Smooth muscle cell (in vitro differentiated cells): ENCODE data around the gene SOST. TPM values are rescaled to one million over a fixed set of nuclear protein-coding genes. Genes with fewer than 3 reads are reported as not detected.

Experiments used
- DNase-seq: peaks from one replicate; lab custom pipeline; 2025; ENCODE audit not compliant: unreplicated experiment; lab: John Stamatoyannopoulos, UW
- H2AFZ ChIP-seq: fragments of 200-600 bp; sonication (generic); 2 replicates; pipeline ENCODE4 v1.6.0; 2016; ENCODE audit warnings: antibody characterized with exemption, low read depth, mild to moderate bottlenecking
- H3F3A ChIP-seq: fragments of 200-600 bp; sonication (generic); 2 replicates; pipeline ENCODE4 v1.6.0; 2017; ENCODE audit warnings: antibody characterized with exemption, low read depth
- H3K27ac ChIP-seq: fragments of 200-600 bp; sonication (generic); 2 replicates; pipeline ENCODE4 v1.5.1; 2016; ENCODE audit warnings: low read depth, mild to moderate bottlenecking
- H3K27me3 ChIP-seq: fragments of 200-600 bp; sonication (generic); 2 replicates; pipeline ENCODE4 v1.6.1; 2016; ENCODE audit warnings: low read depth, mild to moderate bottlenecking
- H3K36me3 ChIP-seq: fragments of 200-600 bp; sonication (generic); 2 replicates; pipeline ENCODE4 v1.5.1; 2016; ENCODE audit warnings: low read depth
- H3K4me1 ChIP-seq: fragments of 200-600 bp; sonication (generic); 2 replicates; pipeline ENCODE4 v1.5.1; 2016; ENCODE audit warnings: low read depth
- H3K4me2 ChIP-seq: fragments of 200-600 bp; sonication (generic); 2 replicates; pipeline ENCODE4 v1.6.0; 2016; ENCODE audit warnings: mild to moderate bottlenecking
- H3K4me3 ChIP-seq: fragments of 200-600 bp; sonication (generic); 2 replicates; pipeline ENCODE4 v1.5.1; 2016; ENCODE audit warnings: mild to moderate bottlenecking
- H3K79me2 ChIP-seq: fragments of 200-600 bp; sonication (generic); 2 replicates; pipeline ENCODE4 v1.6.0; 2016; ENCODE audit warnings: low read depth, mild to moderate bottlenecking
- H3K9ac ChIP-seq: fragments of 200-600 bp; sonication (generic); 2 replicates; pipeline ENCODE4 v1.6.0; 2016; ENCODE audit warnings: low read depth
- H3K9me3 ChIP-seq: fragments of 200-600 bp; sonication (generic); replicated peaks from 2 replicates; pipeline ENCODE4 v1.5.1; 2016; ENCODE audit warnings: low read depth
- H4K20me1 ChIP-seq: fragments of 200-600 bp; sonication (generic); 2 replicates; pipeline ENCODE4 v1.6.0; 2016; ENCODE audit warnings: low read depth
- WGBS: methylation state at CpG from one replicate; pipeline ENCODE4 v1.1.7; 2016; ENCODE audit warnings: low lambda C conversion rate; 5-methylcytosine and 5-hydroxymethylcytosine counted together
- polyA plus RNA-seq: library from polyadenylated mRNA; unstranded; fragments of >200 nt; fragmentation: Nextera tagmentation; extraction: Ambion mirVana; gene quantifications from 2 replicates; pipeline ENCODE4 v1.2.1, GENCODE V29; 2016
- total RNA-seq: library from RNA; depleted of rRNA; stranded (reverse); fragments of >200 nt; gene quantifications from 2 replicates; pipeline ENCODE4 v1.2.3, GENCODE V29; 2014
- TF ChIP-seq, protein P1 (sequence below): fragments of 200-600 bp; sonication (generic); IDR thresholded peaks from 2 replicates; pipeline ENCODE4 v1.5.1; 2017; ENCODE audit warnings: borderline replicate concordance, mild to moderate bottlenecking, antibody characterized with exemption; ENCODE audit not compliant: insufficient read depth, poor library complexity, severe bottlenecking

SOST gene
- total and polyA plus RNA-seq, 2 experiments from 2014 or later = not detected

- Histone ChIP-seq H3K27ac (peak overlapping the region; percentile 80), H3K9ac (peak overlapping the region; percentile 14), H4K20me1 (no peaks in the 10 kb centered on the region), H3K9me3 (no peaks in the 10 kb centered on the region), H3K36me3 (no peaks in the 10 kb centered on the region), H3K79me2 (no peaks in the 10 kb centered on the region), H3F3A (peaks cover 7% of the 10 kb centered on the region), H3K4me1 (peaks cover 6% of the 10 kb centered on the region), H3K4me3 (no peak overlapping the region), H3K4me2 (peak overlapping the region; percentile 56), H2AFZ (peak overlapping the region; percentile 52), H3K27me3 (no peaks in the 10 kb centered on the region)
- 82% methylated on average over 4 of the region's 4 CpGs for WGBS
- TF ChIP-seq, protein P1, sequence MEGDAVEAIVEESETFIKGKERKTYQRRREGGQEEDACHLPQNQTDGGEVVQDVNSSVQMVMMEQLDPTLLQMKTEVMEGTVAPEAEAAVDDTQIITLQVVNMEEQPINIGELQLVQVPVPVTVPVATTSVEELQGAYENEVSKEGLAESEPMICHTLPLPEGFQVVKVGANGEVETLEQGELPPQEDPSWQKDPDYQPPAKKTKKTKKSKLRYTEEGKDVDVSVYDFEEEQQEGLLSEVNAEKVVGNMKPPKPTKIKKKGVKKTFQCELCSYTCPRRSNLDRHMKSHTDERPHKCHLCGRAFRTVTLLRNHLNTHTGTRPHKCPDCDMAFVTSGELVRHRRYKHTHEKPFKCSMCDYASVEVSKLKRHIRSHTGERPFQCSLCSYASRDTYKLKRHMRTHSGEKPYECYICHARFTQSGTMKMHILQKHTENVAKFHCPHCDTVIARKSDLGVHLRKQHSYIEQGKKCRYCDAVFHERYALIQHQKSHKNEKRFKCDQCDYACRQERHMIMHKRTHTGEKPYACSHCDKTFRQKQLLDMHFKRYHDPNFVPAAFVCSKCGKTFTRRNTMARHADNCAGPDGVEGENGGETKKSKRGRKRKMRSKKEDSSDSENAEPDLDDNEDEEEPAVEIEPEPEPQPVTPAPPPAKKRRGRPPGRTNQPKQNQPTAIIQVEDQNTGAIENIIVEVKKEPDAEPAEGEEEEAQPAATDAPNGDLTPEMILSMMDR = no peak
- no peak for DNase-seq
Observed at GRCh38 chr17:43740541-43740940, 18.1 kb downstream of the SOST start.

DNA sequence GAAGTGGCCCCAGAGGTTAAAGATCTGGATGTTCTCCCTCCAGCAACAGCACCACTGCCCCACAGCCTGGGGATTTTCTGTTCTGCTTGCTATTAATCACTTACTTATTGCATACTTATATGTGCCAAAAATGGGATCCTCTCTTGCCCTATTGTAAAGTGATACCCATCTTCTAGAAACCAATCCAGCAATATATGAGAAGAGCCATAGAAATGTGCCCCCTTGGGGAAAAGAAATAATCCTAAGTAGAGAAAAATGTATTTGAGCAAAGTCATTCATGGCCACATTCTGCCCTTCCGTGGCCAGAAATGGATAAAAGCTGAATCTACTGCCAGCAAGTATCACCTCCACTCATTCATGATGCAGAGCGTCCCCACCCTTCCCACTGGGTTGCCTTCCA lies 20.9 kb downstream of the SOST start:
- Histone ChIP-seq H4K20me1 (no peaks in the 10 kb centered on the region), H3K9me3 (no peaks in the 10 kb centered on the region), H3K36me3 (no peaks in the 10 kb centered on the region), H3K4me3 (no peak overlapping the region), H3K27ac (no peak overlapping the region), H3K27me3 (no peaks in the 10 kb centered on the region), H3F3A (peaks cover 7% of the 10 kb centered on the region), H3K9ac (no peak overlapping the region), H2AFZ (no peak overlapping the region), H3K4me2 (peak overlapping the region; percentile 42), H3K4me1 (no peaks in the 10 kb centered on the region), H3K79me2 (no peaks in the 10 kb centered on the region)
- no peak for DNase-seq
- 94% methylated on average over 2 of the region's 2 CpGs for WGBS
- TF ChIP-seq, protein P1 = no peak

DNA sequence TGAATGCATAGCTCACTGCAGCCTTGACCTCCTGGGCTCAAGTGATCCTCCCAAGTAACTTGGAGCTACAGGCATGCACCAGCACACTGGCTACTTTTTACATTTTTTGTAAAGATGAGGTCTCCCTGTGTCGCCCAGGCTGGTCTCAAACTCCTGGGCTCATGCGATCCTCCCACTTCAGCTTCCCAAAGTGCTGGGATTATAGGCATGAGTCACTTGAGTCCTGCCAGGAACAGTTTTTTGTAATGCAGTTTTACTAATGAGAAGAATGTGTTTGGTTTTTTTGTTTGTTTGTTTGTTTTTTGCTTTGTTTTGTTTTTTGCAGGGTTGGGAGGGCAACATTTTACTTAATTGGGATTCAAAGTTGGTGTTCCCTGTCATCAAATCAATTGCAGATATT lies 22.2 kb downstream of the SOST start:
- Histone ChIP-seq H3K36me3 (no peaks in the 10 kb centered on the region), H4K20me1 (no peaks in the 10 kb centered on the region), H3K27ac (no peak overlapping the region), H3F3A (peaks cover 7% of the 10 kb centered on the region), H3K4me1 (no peaks in the 10 kb centered on the region), H3K4me2 (peak overlapping the region; percentile 42), H3K4me3 (no peak overlapping the region), H2AFZ (no peak overlapping the region), H3K9me3 (no peaks in the 10 kb centered on the region), H3K27me3 (no peaks in the 10 kb centered on the region), H3K9ac (no peak overlapping the region), H3K79me2 (no peaks in the 10 kb centered on the region)
- no peak for DNase-seq
- TF ChIP-seq, protein P1 = no peak
- 4% methylated on average over 2 of the region's 2 CpGs for whole genome bisulfite sequencing

GRCh38 chr17:43734376-43734775 lies 24.2 kb downstream of the SOST start:
- peaks cover 7% of the 10 kb centered on the region for H3F3A ChIP-seq
- H3K27me3 ChIP-seq = no peaks in the 10 kb centered on the region
- no peak for DNase-seq
- TF ChIP-seq, protein P1 = no peak
- H3K9me3 ChIP-seq = no peaks in the 10 kb centered on the region
- 80% methylated on average over 5 of the region's 5 CpGs for WGBS
- H3K79me2 ChIP-seq = no peaks in the 10 kb centered on the region
- no peaks in the 10 kb centered on the region for H3K4me1 ChIP-seq
- H4K20me1 ChIP-seq = no peaks in the 10 kb centered on the region
- H3K9ac ChIP-seq = no peak overlapping the region
- H3K27ac ChIP-seq = no peak overlapping the region
- H2AFZ ChIP-seq = no peak overlapping the region
- no peaks in the 10 kb centered on the region for H3K36me3 ChIP-seq
- no peak overlapping the region for H3K4me3 ChIP-seq
- no peak overlapping the region for H3K4me2 ChIP-seq
